HFFc6 (cell line): ENCODE measurements around the gene CERS6. TPM values are rescaled to one million over a fixed set of nuclear protein-coding genes. Genes with fewer than 3 reads are reported as not detected.
A peak's percentile ranks its signal among the peaks of the same experiment; 100 is the strongest.

Source experiments
- DNase-seq: peaks from one replicate; pipeline ENCODE4 v3.0.0-alpha.2; 2018
- H3K27ac Mint-ChIP-seq: 2 replicates; pipeline ENCODE4 v1.8.0; 2020; ENCODE audit warnings: mild to moderate bottlenecking, mixed read lengths
- H3K27me3 Mint-ChIP-seq: 2 replicates; pipeline ENCODE4 v1.8.0; 2021; ENCODE audit warnings: mild to moderate bottlenecking, moderate library complexity, mixed read lengths; ENCODE audit not compliant: insufficient read depth
- H3K36me3 Mint-ChIP-seq: 2 replicates; pipeline ENCODE4 v1.8.0; 2021; ENCODE audit warnings: low read depth, mixed read lengths
- H3K4me1 Mint-ChIP-seq: 2 replicates; pipeline ENCODE4 v1.8.0; 2020; ENCODE audit warnings: low read depth, mixed read lengths
- H3K4me3 Mint-ChIP-seq: 2 replicates; pipeline ENCODE4 v1.8.0; 2020; ENCODE audit warnings: mild to moderate bottlenecking, moderate library complexity, mixed read lengths
- H3K9me3 Mint-ChIP-seq: 2 replicates; pipeline ENCODE4 v1.8.0; 2020; ENCODE audit warnings: mild to moderate bottlenecking, mixed read lengths
- CTCF ChIP-seq: fragments of 200-600 bp; sonication (generic); IDR thresholded peaks from 2 replicates; pipeline ENCODE4 v1.5.0; 2021; ENCODE audit warnings: antibody characterized with exemption, mild to moderate bottlenecking
- total RNA-seq, 6 experiments: library from RNA; stranded (reverse); fragmentation: NEBNext Ultra II Directional; extraction: Animal tissue kit (Norgen Biotek cat#: 25700); gene quantifications; 2 replicates in 1 of 6; 3 replicates in 5 of 6; pipeline ENCODE4 v1.2.3, GENCODE V29; 2021

Gene CERS6
- total RNA-seq, 6 experiments from 2014 or later, result 6.2 to 9.9 (median 7.5) TPM

GRCh38 chr2:168458139-168458538 lies 2.1 kb downstream of the CERS6 start:
- Mint-ChIP-seq H3K36me3 (no peaks in the 10 kb centered on the region), H3K4me3 (no peak overlapping the region; the same call in 1 of the 2 replicates), H3K9me3 (no peaks in the 10 kb centered on the region), H3K27ac (no peak overlapping the region), H3K4me1 (peaks cover 14% of the 10 kb centered on the region), H3K27me3 (no peaks in the 10 kb centered on the region; the same call in 1 of the 2 replicates)
- DNase-seq, result no peak
- TF ChIP-seq CTCF, result no peak

- Mint-ChIP-seq H3K27me3 (no peaks in the 10 kb centered on the region; the same call in 1 of the 2 replicates), H3K36me3 (no peaks in the 10 kb centered on the region), H3K27ac (no peak overlapping the region), H3K4me1 (peaks cover 14% of the 10 kb centered on the region), H3K4me3 (no peak overlapping the region), H3K9me3 (no peaks in the 10 kb centered on the region)
- TF ChIP-seq CTCF, result no peak
- no peak for DNase-seq
Observed at GRCh38 chr2:168459256-168459655, 3.2 kb downstream of the CERS6 start.

GRCh38 chr2:168460571-168460970 lies 4.5 kb downstream of the CERS6 start:
- H3K27me3 Mint-ChIP-seq, result no peaks in the 10 kb centered on the region; the same call in 1 of the 2 replicates
- H3K9me3 Mint-ChIP-seq, result no peaks in the 10 kb centered on the region
- no peak overlapping the region for H3K27ac Mint-ChIP-seq
- no peak for TF ChIP-seq CTCF
- no peak overlapping the region for H3K4me3 Mint-ChIP-seq
- DNase-seq, result no peak
- H3K4me1 Mint-ChIP-seq, result peaks cover 15% of the 10 kb centered on the region
- no peaks in the 10 kb centered on the region for H3K36me3 Mint-ChIP-seq

- Mint-ChIP-seq H3K4me3 (no peak overlapping the region), H3K27me3 (no peaks in the 10 kb centered on the region; the same call in 1 of the 2 replicates), H3K9me3 (no peaks in the 10 kb centered on the region), H3K36me3 (no peaks in the 10 kb centered on the region), H3K27ac (no peak overlapping the region), H3K4me1 (peaks cover 23% of the 10 kb centered on the region)
- TF ChIP-seq CTCF, result no peak
- no peak for DNase-seq
Observed at GRCh38 chr2:168461178-168461941, 5.3 kb downstream of the CERS6 start.

- H3K27ac Mint-ChIP-seq, result no peak overlapping the region
- no peaks in the 10 kb centered on the region for H3K36me3 Mint-ChIP-seq
- H3K9me3 Mint-ChIP-seq, result no peaks in the 10 kb centered on the region
- peak; percentile 55 for TF ChIP-seq CTCF
- H3K27me3 Mint-ChIP-seq, result no peaks in the 10 kb centered on the region; the same call in 1 of the 2 replicates
- peaks cover 27% of the 10 kb centered on the region for H3K4me1 Mint-ChIP-seq
- no peak overlapping the region for H3K4me3 Mint-ChIP-seq
- DNase-seq, result no peak
Observed at GRCh38 chr2:168461942-168462331, 5.9 kb downstream of the CERS6 start.
